WI38 (cell line): Measurements from ENCODE around the gene SCML2.

ENCODE experiments used
- H3K4me3 ChIP-seq: 2 replicates; pipeline ENCODE4 v1.5.1; 2011; ENCODE audit warnings: low read depth, mild to moderate bottlenecking, control low read depth, low read length
- CTCF ChIP-seq: IDR thresholded peaks from 2 replicates; pipeline ENCODE4 v1.5.1; 2012; ENCODE audit warnings: low read depth, mild to moderate bottlenecking, control low read depth, low read length

The SCML2 gene

DNA sequence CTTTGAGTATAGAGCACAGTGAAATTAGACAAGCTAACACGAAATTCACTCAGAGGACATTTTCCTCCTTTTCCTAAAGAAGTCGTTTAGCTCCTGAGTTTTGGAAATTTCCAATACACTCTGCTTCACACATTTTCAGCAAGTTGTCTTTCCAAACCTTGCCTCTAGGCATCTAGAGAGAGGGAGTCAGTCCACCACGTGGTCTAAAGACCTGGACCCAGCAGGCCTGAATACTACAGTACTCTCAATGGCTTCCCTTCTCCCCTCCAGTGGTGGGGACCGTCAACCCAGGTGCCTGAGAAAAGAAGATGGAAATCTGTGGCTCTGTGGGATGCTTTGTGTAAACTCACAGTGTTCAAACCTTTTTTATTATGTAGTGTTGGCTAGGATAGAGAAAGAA, 13.9 kb upstream of the SCML2 start:
- no peak overlapping the region for H3K4me3 ChIP-seq
- TF ChIP-seq CTCF: no peak

DNA sequence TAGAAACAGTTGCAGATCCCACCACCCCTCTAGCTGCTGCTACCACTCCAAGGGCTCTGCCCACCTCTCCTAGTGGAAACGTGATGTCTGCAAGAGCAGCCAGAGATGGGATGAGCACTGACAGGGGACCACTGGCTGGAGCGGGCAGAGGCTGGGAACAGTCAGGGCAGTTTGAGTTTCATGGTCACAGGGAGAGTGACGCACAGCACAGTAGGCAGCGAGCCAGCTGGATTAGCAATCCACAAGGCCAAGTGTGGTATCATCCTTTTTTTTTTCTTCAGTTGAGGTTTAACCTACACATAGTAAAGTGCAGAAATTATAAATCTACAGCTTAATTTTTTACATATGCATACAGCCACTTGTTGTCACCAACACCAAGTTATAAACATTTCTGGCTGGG, 6.4 kb upstream of the SCML2 start:
- no peak overlapping the region for H3K4me3 ChIP-seq
- TF ChIP-seq CTCF: no peak

DNA sequence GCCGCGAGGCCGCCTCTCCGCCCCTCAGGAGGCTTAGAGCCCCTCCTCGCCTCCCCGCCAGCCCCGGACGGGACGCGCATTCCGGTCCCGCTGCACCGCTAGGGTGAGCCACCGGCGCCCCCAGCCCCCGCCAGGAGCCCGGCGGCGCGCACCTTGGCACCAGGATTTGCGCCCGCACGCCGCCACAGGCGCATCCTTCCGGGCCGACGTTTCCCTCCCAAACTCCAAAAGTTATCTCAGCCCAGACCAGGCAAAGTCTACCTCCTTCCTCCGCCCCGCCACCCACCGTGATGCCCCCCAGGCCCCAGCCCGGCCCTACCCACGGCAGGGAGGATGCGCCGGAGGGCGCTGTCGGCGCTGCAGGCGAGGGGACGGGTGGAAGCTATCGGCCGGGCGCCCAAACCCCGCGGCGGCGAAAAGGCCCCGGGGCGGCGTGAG, 538 bp downstream of the SCML2 start:
- TF ChIP-seq CTCF: no peak
- H3K4me3 ChIP-seq: peak overlapping the region; percentile 61

DNA sequence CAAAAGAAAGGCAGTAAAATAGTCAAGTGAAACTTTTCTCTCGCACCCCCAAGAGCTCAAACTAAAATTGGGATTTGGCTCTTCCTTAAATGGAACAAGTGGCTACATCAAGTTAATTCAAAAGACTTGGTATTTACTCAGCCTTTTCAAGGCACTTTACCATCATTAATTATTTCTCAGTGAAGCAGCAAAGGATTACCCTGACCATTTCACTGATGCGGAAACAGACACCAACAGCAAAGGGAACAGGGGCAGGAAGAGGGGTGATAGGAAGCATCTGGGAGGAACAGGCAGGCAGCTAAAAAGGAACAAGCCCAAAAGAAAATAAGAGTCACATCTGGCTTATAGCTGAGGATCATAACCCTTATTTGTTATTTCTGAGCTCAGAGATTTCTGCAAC, 2.7 kb downstream of the SCML2 start:
- no peak for TF ChIP-seq CTCF
- no peak overlapping the region for H3K4me3 ChIP-seq

DNA sequence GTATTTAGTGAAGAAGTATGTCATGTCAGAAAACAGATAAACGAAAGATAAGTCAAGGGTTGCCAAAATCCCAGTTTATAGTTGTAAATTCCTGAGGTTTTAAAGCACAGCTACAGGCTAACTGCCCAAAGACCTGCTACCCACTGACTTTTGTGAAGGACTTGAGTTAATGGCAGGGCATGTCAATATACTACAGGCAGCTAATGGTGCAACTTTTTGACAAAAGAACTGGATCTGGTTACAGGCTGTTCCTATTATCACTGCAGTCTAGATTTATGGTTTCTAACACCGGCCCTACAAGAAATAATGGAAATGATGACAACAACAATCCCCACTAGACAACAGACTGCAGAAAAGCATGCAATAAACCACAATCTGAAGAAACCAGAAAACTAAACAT, 6.4 kb downstream of the SCML2 start:
- no peak overlapping the region for H3K4me3 ChIP-seq
- no peak for TF ChIP-seq CTCF

GRCh38 chrX:18309401-18309800, 45.1 kb downstream of the SCML2 start:
- no peak overlapping the region for H3K4me3 ChIP-seq
- TF ChIP-seq CTCF: no peak

DNA sequence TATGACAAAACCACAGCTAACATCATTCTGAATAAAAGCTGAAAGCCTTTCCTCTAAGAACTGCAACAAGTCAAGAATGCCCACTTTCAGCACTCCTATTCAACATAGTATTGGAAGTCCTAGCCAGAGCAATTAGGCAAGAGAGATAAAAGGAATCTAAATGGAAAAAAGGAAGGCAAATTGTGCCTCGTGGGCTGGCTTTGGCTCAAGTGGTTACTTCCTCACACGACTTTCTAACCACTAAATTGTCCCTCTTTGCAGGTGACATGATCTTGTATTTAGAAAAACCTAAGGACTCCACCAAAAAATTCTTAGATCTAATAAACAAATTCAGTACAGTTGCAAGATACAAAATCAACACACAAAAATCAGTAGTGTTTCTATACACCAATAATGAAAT, 57.2 kb downstream of the SCML2 start:
- no peak overlapping the region for H3K4me3 ChIP-seq
- TF ChIP-seq CTCF: no peak
